GM23338 (cell line): ENCODE results near the gene TSNAX. TPM values are rescaled to one million over a fixed set of nuclear protein-coding genes. Genes with fewer than 3 reads are reported as not detected.

Source experiments
- ATAC-seq: fragments of 200-7000 bp; cut with Tn5 transposase; 3 replicates; pipeline ENCODE4 v1.9.1; 2020
- DNase-seq: peaks from one replicate; pipeline ENCODE4 v3.0.0-alpha.2; 2015; ENCODE audit warnings: low spot score
- H2AFZ ChIP-seq: fragments of 200-600 bp; sonication (generic); 2 replicates; pipeline ENCODE4 v1.8.0; 2016; ENCODE audit warnings: antibody characterized with exemption, mild to moderate bottlenecking, moderate library complexity
- H3F3A ChIP-seq: fragments of 200-600 bp; sonication (generic); replicated peaks from 2 replicates; pipeline ENCODE4 v1.8.0; 2017; ENCODE audit warnings: antibody characterized with exemption, mixed run types, low read depth
- H3K27ac ChIP-seq: fragments of 200-600 bp; sonication (generic); 2 replicates; pipeline ENCODE4 v1.6.1; 2016; ENCODE audit warnings: low read depth
- H3K27me3 ChIP-seq: fragments of 200-600 bp; sonication (generic); 2 replicates; pipeline ENCODE4 v1.8.0; 2016; ENCODE audit warnings: mild to moderate bottlenecking, mixed run types, moderate library complexity; ENCODE audit not compliant: insufficient read depth
- H3K36me3 ChIP-seq: fragments of 200-600 bp; sonication (generic); 2 replicates; pipeline ENCODE4 v1.8.0; 2016; ENCODE audit warnings: mild to moderate bottlenecking; ENCODE audit not compliant: insufficient read depth
- H3K4me1 ChIP-seq: fragments of 200-600 bp; sonication (generic); 2 replicates; pipeline ENCODE4 v1.8.0; 2016; ENCODE audit warnings: mild to moderate bottlenecking, moderate library complexity; ENCODE audit not compliant: insufficient read depth
- H3K4me2 ChIP-seq: fragments of 200-600 bp; sonication (generic); 2 replicates; pipeline ENCODE4 v1.7.1; 2017; ENCODE audit warnings: mixed run types
- H3K4me3 ChIP-seq: fragments of 200-600 bp; sonication (generic); 2 replicates; pipeline ENCODE4 v1.6.1; 2016; ENCODE audit warnings: mixed run types
- H3K79me2 ChIP-seq: fragments of 200-600 bp; sonication (generic); replicated peaks from 2 replicates; pipeline ENCODE4 v1.8.0; 2017; ENCODE audit warnings: mild to moderate bottlenecking; ENCODE audit not compliant: insufficient read depth
- H3K9me2 ChIP-seq: fragments of 200-600 bp; sonication (generic); 2 replicates; pipeline ENCODE4 v1.8.0; 2017; ENCODE audit not compliant: insufficient read depth
- H4K20me1 ChIP-seq: fragments of 200-600 bp; sonication (generic); replicated peaks from 2 replicates; pipeline ENCODE4 v1.8.0; 2017; ENCODE audit warnings: mild to moderate bottlenecking; ENCODE audit not compliant: insufficient read depth
- H3K27ac Mint-ChIP-seq: 2 replicates; pipeline ENCODE4 v1.8.0; 2020; ENCODE audit warnings: inconsistent platforms, mild to moderate bottlenecking, moderate library complexity, mixed read lengths
- H3K27me3 Mint-ChIP-seq: 3 replicates; pipeline ENCODE4 v1.8.0; 2022; ENCODE audit warnings: low read depth, mild to moderate bottlenecking, moderate library complexity, mixed read lengths, inconsistent platforms; ENCODE audit not compliant: insufficient read depth, poor library complexity
- H3K36me3 Mint-ChIP-seq: 3 replicates; pipeline ENCODE4 v1.8.0; 2021; ENCODE audit warnings: low read depth, mild to moderate bottlenecking, inconsistent platforms, moderate library complexity, mixed read lengths
- H3K4me1 Mint-ChIP-seq: 3 replicates; pipeline ENCODE4 v1.8.0; 2020; ENCODE audit warnings: mild to moderate bottlenecking, inconsistent platforms, mixed read lengths
- H3K4me3 Mint-ChIP-seq: 3 replicates; pipeline ENCODE4 v1.8.0; 2021; ENCODE audit warnings: moderate library complexity, mild to moderate bottlenecking, inconsistent platforms, mixed read lengths
- H3K9me3 Mint-ChIP-seq: 3 replicates; pipeline ENCODE4 v1.8.0; 2020; ENCODE audit warnings: moderate library complexity, mild to moderate bottlenecking, inconsistent platforms, mixed read lengths
- CREB1 ChIP-seq: fragments of 250-450 bp; sonication (Bioruptor Pico); IDR thresholded peaks from 2 replicates; pipeline ENCODE4 v1.5.0; 2020; ENCODE audit warnings: low read depth, mild to moderate bottlenecking, moderate library complexity
- CTCF ChIP-seq, 2 experiments: fragments of 200-600 bp in 1 of 2; sonication (generic) in 1 of 2; conservative IDR thresholded peaks; 2 replicates each; pipeline versions ENCODE4 v1.5.1 to v1.6.1; 2016 to 2017; ENCODE audit warnings: antibody characterized with exemption in 2 of 2, low read depth in 2 of 2, mild to moderate bottlenecking in 2 of 2, moderate library complexity in 1 of 2
- ETS1 ChIP-seq: IDR thresholded peaks from 2 replicates; pipeline ENCODE4 v1.6.1; 2016; ENCODE audit warnings: antibody characterized with exemption
- EZH2 ChIP-seq: fragments of 200-600 bp; sonication (generic); IDR thresholded peaks from one replicate; pipeline ENCODE4 v1.8.0; 2017; ENCODE audit warnings: antibody characterized with exemption, mild to moderate bottlenecking, low read depth; ENCODE audit not compliant: unreplicated experiment
- EZH2phosphoT487 ChIP-seq: fragments of 200-600 bp; sonication (generic); IDR thresholded peaks from one replicate; pipeline ENCODE4 v1.8.1; 2018; ENCODE audit warnings: antibody characterized with exemption; ENCODE audit not compliant: unreplicated experiment
- JUNB ChIP-seq: IDR thresholded peaks from one replicate; pipeline ENCODE4 v1.6.1; 2016; ENCODE audit warnings: antibody characterized with exemption; ENCODE audit not compliant: unreplicated experiment
- NANOG ChIP-seq: IDR thresholded peaks from 2 replicates; pipeline ENCODE4 v1.6.1; 2016; ENCODE audit warnings: antibody characterized with exemption, borderline replicate concordance
- POLR2AphosphoS5 ChIP-seq: IDR thresholded peaks from 2 replicates; pipeline ENCODE4 v1.6.1; 2016; ENCODE audit warnings: antibody characterized with exemption, low read depth
- REST ChIP-seq: IDR thresholded peaks from one replicate; pipeline ENCODE4 v1.6.1; 2018; ENCODE audit warnings: antibody characterized with exemption; ENCODE audit not compliant: unreplicated experiment
- STAT1 ChIP-seq: IDR thresholded peaks from one replicate; pipeline ENCODE4 v1.6.1; 2016; ENCODE audit warnings: antibody characterized with exemption; ENCODE audit not compliant: unreplicated experiment
- ZNF114 ChIP-seq: fragments of 250-450 bp; sonication (Bioruptor Pico); IDR thresholded peaks from 2 replicates; pipeline ENCODE4 v1.5.0; 2020; ENCODE audit warnings: mild to moderate bottlenecking, moderate library complexity
- ZNF331 ChIP-seq: fragments of 250-450 bp; sonication (Bioruptor Pico); IDR thresholded peaks from 2 replicates; pipeline ENCODE4 v1.5.0; 2020; ENCODE audit warnings: low read depth, mild to moderate bottlenecking, moderate library complexity
- ZNF462 ChIP-seq: fragments of 250-450 bp; sonication (Bioruptor Pico); IDR thresholded peaks from 2 replicates; pipeline ENCODE4 v1.5.0; 2020; ENCODE audit warnings: mild to moderate bottlenecking, moderate library complexity
- polyA plus RNA-seq: library from polyadenylated mRNA; unstranded; fragments of >200 nt; fragmentation: Nextera tagmentation; extraction: Ambion mirVana; gene quantifications from 2 replicates; pipeline ENCODE4 v1.2.1, GENCODE V29; 2016
- total RNA-seq: library from RNA; depleted of rRNA; stranded (reverse); fragments of >200 nt; shearing (Covaris generic); gene quantifications from 2 replicates; pipeline ENCODE4 v1.2.3, GENCODE V29; 2014

Gene TSNAX
- total and polyA plus RNA-seq, 2 experiments from 2014 or later = 31.5 to 31.7 TPM

- H3K9me3 Mint-ChIP-seq = no peaks in the 10 kb centered on the region
- H3K9me2 ChIP-seq = no peaks in the 10 kb centered on the region
- ATAC-seq (no peak), DNase-seq (no peak)
- no peak overlapping the region for H2AFZ ChIP-seq
- H3K27me3 Mint-ChIP-seq = no peaks in the 10 kb centered on the region
- no peak overlapping the region for H3K4me3 ChIP-seq
- no peaks in the 10 kb centered on the region; the same call in 1 of the 2 replicates for H3K4me1 ChIP-seq
- no peaks in the 10 kb centered on the region for H3K36me3 ChIP-seq
- peaks cover 2% of the 10 kb centered on the region; the same call in 1 of the 3 replicates for H3K4me1 Mint-ChIP-seq
- TF ChIP-seq EZH2 = no peak
- no peak for TF ChIP-seq NANOG
- no peak for TF ChIP-seq REST
- TF ChIP-seq CTCF (conservative IDR thresholded peaks at IDR 0.05; ENCODE audit: low read depth in 2 of 2) = no peak
- no peak for TF ChIP-seq ZNF114 (CRISPR knock-in tag)
- TF ChIP-seq STAT1 = no peak
- no peak for TF ChIP-seq JUNB
- no peak for TF ChIP-seq EZH2phosphoT487
- no peak for TF ChIP-seq ETS1
- TF ChIP-seq CREB1 = no peak
- no peak for TF ChIP-seq ZNF462 (CRISPR knock-in tag)
- TF ChIP-seq POLR2AphosphoS5 = no peak
- no peak for TF ChIP-seq ZNF331 (CRISPR knock-in tag)
- no peak overlapping the region for H3K27ac ChIP-seq
- no peaks in the 10 kb centered on the region for H3K27me3 ChIP-seq
- H3K4me2 ChIP-seq = no peak overlapping the region
- H3K36me3 Mint-ChIP-seq = no peaks in the 10 kb centered on the region
- no peak overlapping the region for H3K4me3 Mint-ChIP-seq
- no peak overlapping the region for H3K27ac Mint-ChIP-seq
- H3F3A ChIP-seq = no peaks in the 10 kb centered on the region
- no peaks in the 10 kb centered on the region for H3K79me2 ChIP-seq
- H4K20me1 ChIP-seq = no peaks in the 10 kb centered on the region
Observed at GRCh38 chr1:231515748-231516147, 12.7 kb upstream of the TSNAX start.
